WTC11 (cell line): ENCODE results near the gene PCIF1. TPM values are rescaled to one million over a fixed set of nuclear protein-coding genes. Genes with fewer than 3 reads are reported as not detected.

Source experiments
- ATAC-seq: fragments of 200-7000 bp; cut with Tn5 transposase; 2 replicates; pipeline ENCODE4 v1.10.0; 2021; ENCODE audit warnings: mild to moderate bottlenecking, moderate library complexity
- CTCF ChIA-PET: fragments of 300-600 bp; sonication (Branson Sonifier 250); formaldehyde crosslinking; loops from one replicate; lab custom pipeline; 2021; ENCODE audit warnings: antibody characterized with exemption; lab: Charles Lee
- POLR2A ChIA-PET: fragments of 350-600 bp; sonication (Branson Sonifier 250); formaldehyde crosslinking; loops from one replicate; lab custom pipeline; 2021; ENCODE audit warnings: antibody characterized with exemption; lab: Charles Lee
- DNase-seq: peaks from one replicate; pipeline ENCODE4 v3.0.0; 2021; ENCODE audit warnings: low spot score
- H3K27ac Mint-ChIP-seq: 2 replicates; pipeline ENCODE4 v1.8.0; 2021; ENCODE audit warnings: mixed read lengths
- H3K27me3 Mint-ChIP-seq: 2 replicates; pipeline ENCODE4 v1.8.0; 2021; ENCODE audit warnings: low read depth, mild to moderate bottlenecking, moderate library complexity, mixed read lengths
- H3K36me3 Mint-ChIP-seq: 2 replicates; pipeline ENCODE4 v1.8.0; 2021; ENCODE audit warnings: mixed read lengths
- H3K4me1 Mint-ChIP-seq: 2 replicates; pipeline ENCODE4 v1.8.0; 2022; ENCODE audit warnings: mixed read lengths
- H3K4me3 Mint-ChIP-seq: 2 replicates; pipeline ENCODE4 v1.8.0; 2021; ENCODE audit warnings: mild to moderate bottlenecking, moderate library complexity, mixed read lengths
- H3K9me3 Mint-ChIP-seq: 2 replicates; pipeline ENCODE4 v1.8.0; 2021; ENCODE audit warnings: mixed read lengths
- CREB1 ChIP-seq: sonication (generic); formaldehyde crosslinking; IDR thresholded peaks from 2 replicates; pipeline ENCODE4 v1.8.0; 2023; ENCODE audit warnings: mild to moderate bottlenecking, missing genetic modification reagents
- GTF2I ChIP-seq: fragments of 250-450 bp; sonication (Bioruptor Pico); conservative IDR thresholded peaks from 2 replicates; pipeline ENCODE4 v1.4.0; 2021; ENCODE audit warnings: mild to moderate bottlenecking
- IRF2 ChIP-seq: sonication (generic); formaldehyde crosslinking; IDR thresholded peaks from 2 replicates; pipeline ENCODE4 v1.8.0; 2022; ENCODE audit warnings: low read depth, missing genetic modification reagents, borderline replicate concordance
- JUN ChIP-seq: sonication (generic); formaldehyde crosslinking; IDR thresholded peaks from 2 replicates; pipeline ENCODE4 v1.8.0; 2023; ENCODE audit warnings: mild to moderate bottlenecking, missing genetic modification reagents
- MYBL2 ChIP-seq: sonication (generic); formaldehyde crosslinking; IDR thresholded peaks from 2 replicates; pipeline ENCODE4 v1.8.1; 2023; ENCODE audit warnings: mild to moderate bottlenecking, moderate library complexity, missing genetic modification reagents
- NFE2L1 ChIP-seq: sonication (generic); formaldehyde crosslinking; IDR thresholded peaks from 2 replicates; pipeline ENCODE4 v1.8.1; 2023; ENCODE audit warnings: missing genetic modification reagents
- NFYB ChIP-seq: sonication (generic); formaldehyde crosslinking; conservative IDR thresholded peaks from 2 replicates; pipeline ENCODE4 v1.8.0; 2022; ENCODE audit warnings: low read depth, missing genetic modification reagents
- RELA ChIP-seq: sonication (generic); formaldehyde crosslinking; IDR thresholded peaks from 2 replicates; pipeline ENCODE4 v1.8.1; 2022; ENCODE audit warnings: missing genetic modification reagents, mild to moderate bottlenecking, borderline replicate concordance
- RORB ChIP-seq: fragments of 250-450 bp; sonication (Bioruptor Pico); IDR thresholded peaks from 2 replicates; pipeline ENCODE4 v1.9.0; 2021; ENCODE audit warnings: mild to moderate bottlenecking
- SOX15 ChIP-seq: fragments of 250-450 bp; sonication (Bioruptor Pico); IDR thresholded peaks from 2 replicates; pipeline ENCODE4 v1.9.0; 2021; ENCODE audit warnings: mild to moderate bottlenecking
- SP1 ChIP-seq: sonication (generic); formaldehyde crosslinking; conservative IDR thresholded peaks from 2 replicates; pipeline ENCODE4 v1.8.1; 2022; ENCODE audit warnings: missing genetic modification reagents
- ZNF317 ChIP-seq: sonication (generic); formaldehyde crosslinking; IDR thresholded peaks from 2 replicates; pipeline ENCODE4 v1.8.1; 2023; ENCODE audit warnings: low read depth, mild to moderate bottlenecking, moderate library complexity, missing genetic modification reagents, borderline replicate concordance
- ZNF396 ChIP-seq: fragments of 250-450 bp; sonication (Bioruptor Pico); IDR thresholded peaks from 2 replicates; pipeline ENCODE4 v1.8.0; 2021; ENCODE audit warnings: mild to moderate bottlenecking, moderate library complexity, borderline replicate concordance
- total RNA-seq: library from RNA; stranded (reverse); gene quantifications from 3 replicates; pipeline ENCODE4 v1.2.3, GENCODE V29; 2021
- TF ChIP-seq, protein P1 (sequence below): sonication (generic); formaldehyde crosslinking; IDR thresholded peaks from 2 replicates; pipeline ENCODE4 v1.8.0; 2022; ENCODE audit warnings: mild to moderate bottlenecking, missing genetic modification reagents
- TF ChIP-seq, protein P2 (sequence below): fragments of 250-450 bp; sonication (Bioruptor Pico); IDR thresholded peaks from 2 replicates; pipeline ENCODE4 v1.9.0; 2021; ENCODE audit warnings: mild to moderate bottlenecking, borderline replicate concordance
- TF ChIP-seq, protein P3 (sequence below): sonication (generic); formaldehyde crosslinking; IDR thresholded peaks from 2 replicates; pipeline ENCODE4 v1.8.1; 2022; ENCODE audit warnings: mild to moderate bottlenecking, moderate library complexity, missing genetic modification reagents
- TF ChIP-seq, protein P4 (sequence below): sonication (generic); formaldehyde crosslinking; conservative IDR thresholded peaks from 2 replicates; pipeline ENCODE4 v1.8.1; 2022; ENCODE audit warnings: mild to moderate bottlenecking, missing genetic modification reagents
- TF ChIP-seq, protein P5 (sequence below): sonication (generic); formaldehyde crosslinking; IDR thresholded peaks from 2 replicates; pipeline ENCODE4 v1.8.1; 2022; ENCODE audit warnings: mild to moderate bottlenecking, missing genetic modification reagents, moderate library complexity, borderline replicate concordance
- TF ChIP-seq, protein P6 (sequence below): fragments of 250-450 bp; sonication (Bioruptor Pico); IDR thresholded peaks from 2 replicates; pipeline ENCODE4 v1.8.0; 2021; ENCODE audit warnings: mild to moderate bottlenecking

PCIF1 gene
- total RNA-seq, 1 experiment from 2014 or later = 42.2 TPM

DNA sequence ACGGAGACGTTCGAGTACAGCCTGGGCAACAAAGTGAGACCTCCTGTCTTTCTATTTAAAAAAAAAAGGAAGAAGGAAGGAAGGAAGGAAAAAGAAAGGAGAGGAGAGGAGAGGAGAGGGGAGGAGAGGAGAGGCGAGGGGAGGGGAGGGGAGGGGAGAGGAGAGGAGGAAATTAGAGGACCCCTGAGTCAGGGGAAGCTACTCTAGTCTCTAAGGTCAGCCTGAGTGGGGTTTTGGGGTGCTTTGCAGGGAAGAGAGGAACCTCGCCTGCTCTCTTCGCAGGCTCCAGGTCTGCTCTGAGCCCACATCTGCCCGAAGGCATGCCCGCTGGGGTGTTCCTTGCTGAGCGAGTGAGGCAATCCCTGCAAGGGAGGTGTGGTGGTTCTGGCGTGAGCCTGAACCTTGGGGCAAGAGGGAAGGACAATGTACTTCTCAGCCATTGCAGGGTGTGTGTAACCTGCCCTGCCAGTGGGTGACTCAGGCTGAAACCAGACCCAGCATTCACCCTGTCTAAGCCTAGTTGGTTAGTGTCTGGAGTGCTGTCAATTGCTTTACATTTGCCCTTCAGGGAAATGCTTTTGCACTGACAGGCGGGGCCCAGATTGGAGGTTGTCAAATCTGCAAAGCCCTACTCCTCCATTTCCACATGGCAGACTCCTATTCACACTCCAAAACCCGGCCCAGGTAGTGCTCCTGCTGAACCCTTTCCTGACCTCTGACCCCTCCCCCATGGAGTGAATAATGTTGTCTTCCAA lies 58.9 kb downstream of the PCIF1 start:
- CTCF ChIA-PET = interaction anchor here (1.2 to 9.6 kb wide), 2 partner anchors 19 to 30 kb away, joined by 3 to 235 read pairs; no protein-coding TSS in a partner anchor
- Mint-ChIP-seq H3K36me3 (no peaks in the 10 kb centered on the region), H3K27me3 (no peaks in the 10 kb centered on the region; the same call in 1 of the 2 replicates), H3K9me3 (no peaks in the 10 kb centered on the region), H3K4me1 (peaks cover 35% of the 10 kb centered on the region), H3K4me3 (no peak overlapping the region), H3K27ac (0 out of 2 replicates have a peak overlapping the region, but pooled peaks have one; percentile 50)
- DNase-seq = no peak
- TF ChIP-seq GTF2I = no peak
- TF ChIP-seq, protein P1, sequence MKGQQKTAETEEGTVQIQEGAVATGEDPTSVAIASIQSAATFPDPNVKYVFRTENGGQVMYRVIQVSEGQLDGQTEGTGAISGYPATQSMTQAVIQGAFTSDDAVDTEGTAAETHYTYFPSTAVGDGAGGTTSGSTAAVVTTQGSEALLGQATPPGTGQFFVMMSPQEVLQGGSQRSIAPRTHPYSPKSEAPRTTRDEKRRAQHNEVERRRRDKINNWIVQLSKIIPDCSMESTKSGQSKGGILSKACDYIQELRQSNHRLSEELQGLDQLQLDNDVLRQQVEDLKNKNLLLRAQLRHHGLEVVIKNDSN (CRISPR knock-in tag) = no peak
- TF ChIP-seq NFE2L1 = no peak
- no peak for TF ChIP-seq ZNF317 (CRISPR knock-in tag)
- no peak for TF ChIP-seq MYBL2 (CRISPR knock-in tag)
- no peak for TF ChIP-seq SP1 (CRISPR knock-in tag)
- TF ChIP-seq JUN (CRISPR knock-in tag) = no peak
- TF ChIP-seq NFYB (CRISPR knock-in tag) = no peak
- TF ChIP-seq, protein P2, sequence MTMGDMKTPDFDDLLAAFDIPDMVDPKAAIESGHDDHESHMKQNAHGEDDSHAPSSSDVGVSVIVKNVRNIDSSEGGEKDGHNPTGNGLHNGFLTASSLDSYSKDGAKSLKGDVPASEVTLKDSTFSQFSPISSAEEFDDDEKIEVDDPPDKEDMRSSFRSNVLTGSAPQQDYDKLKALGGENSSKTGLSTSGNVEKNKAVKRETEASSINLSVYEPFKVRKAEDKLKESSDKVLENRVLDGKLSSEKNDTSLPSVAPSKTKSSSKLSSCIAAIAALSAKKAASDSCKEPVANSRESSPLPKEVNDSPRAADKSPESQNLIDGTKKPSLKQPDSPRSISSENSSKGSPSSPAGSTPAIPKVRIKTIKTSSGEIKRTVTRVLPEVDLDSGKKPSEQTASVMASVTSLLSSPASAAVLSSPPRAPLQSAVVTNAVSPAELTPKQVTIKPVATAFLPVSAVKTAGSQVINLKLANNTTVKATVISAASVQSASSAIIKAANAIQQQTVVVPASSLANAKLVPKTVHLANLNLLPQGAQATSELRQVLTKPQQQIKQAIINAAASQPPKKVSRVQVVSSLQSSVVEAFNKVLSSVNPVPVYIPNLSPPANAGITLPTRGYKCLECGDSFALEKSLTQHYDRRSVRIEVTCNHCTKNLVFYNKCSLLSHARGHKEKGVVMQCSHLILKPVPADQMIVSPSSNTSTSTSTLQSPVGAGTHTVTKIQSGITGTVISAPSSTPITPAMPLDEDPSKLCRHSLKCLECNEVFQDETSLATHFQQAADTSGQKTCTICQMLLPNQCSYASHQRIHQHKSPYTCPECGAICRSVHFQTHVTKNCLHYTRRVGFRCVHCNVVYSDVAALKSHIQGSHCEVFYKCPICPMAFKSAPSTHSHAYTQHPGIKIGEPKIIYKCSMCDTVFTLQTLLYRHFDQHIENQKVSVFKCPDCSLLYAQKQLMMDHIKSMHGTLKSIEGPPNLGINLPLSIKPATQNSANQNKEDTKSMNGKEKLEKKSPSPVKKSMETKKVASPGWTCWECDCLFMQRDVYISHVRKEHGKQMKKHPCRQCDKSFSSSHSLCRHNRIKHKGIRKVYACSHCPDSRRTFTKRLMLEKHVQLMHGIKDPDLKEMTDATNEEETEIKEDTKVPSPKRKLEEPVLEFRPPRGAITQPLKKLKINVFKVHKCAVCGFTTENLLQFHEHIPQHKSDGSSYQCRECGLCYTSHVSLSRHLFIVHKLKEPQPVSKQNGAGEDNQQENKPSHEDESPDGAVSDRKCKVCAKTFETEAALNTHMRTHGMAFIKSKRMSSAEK = no peak
- no peak for TF ChIP-seq ZNF396 (CRISPR knock-in tag)
- TF ChIP-seq, protein P3, sequence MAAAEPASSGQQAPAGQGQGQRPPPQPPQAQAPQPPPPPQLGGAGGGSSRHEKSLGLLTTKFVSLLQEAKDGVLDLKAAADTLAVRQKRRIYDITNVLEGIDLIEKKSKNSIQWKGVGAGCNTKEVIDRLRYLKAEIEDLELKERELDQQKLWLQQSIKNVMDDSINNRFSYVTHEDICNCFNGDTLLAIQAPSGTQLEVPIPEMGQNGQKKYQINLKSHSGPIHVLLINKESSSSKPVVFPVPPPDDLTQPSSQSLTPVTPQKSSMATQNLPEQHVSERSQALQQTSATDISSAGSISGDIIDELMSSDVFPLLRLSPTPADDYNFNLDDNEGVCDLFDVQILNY (CRISPR knock-in tag) = no peak
- no peak for TF ChIP-seq RELA (CRISPR knock-in tag)
- no peak for TF ChIP-seq IRF2 (CRISPR knock-in tag)
- no peak for TF ChIP-seq RORB (CRISPR knock-in tag)
- TF ChIP-seq SOX15 (CRISPR knock-in tag) = no peak
- TF ChIP-seq, protein P4, sequence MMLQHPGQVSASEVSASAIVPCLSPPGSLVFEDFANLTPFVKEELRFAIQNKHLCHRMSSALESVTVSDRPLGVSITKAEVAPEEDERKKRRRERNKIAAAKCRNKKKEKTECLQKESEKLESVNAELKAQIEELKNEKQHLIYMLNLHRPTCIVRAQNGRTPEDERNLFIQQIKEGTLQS (CRISPR knock-in tag) = no peak
- TF ChIP-seq, protein P5, sequence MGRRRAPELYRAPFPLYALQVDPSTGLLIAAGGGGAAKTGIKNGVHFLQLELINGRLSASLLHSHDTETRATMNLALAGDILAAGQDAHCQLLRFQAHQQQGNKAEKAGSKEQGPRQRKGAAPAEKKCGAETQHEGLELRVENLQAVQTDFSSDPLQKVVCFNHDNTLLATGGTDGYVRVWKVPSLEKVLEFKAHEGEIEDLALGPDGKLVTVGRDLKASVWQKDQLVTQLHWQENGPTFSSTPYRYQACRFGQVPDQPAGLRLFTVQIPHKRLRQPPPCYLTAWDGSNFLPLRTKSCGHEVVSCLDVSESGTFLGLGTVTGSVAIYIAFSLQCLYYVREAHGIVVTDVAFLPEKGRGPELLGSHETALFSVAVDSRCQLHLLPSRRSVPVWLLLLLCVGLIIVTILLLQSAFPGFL (CRISPR knock-in tag) = no peak
- TF ChIP-seq CREB1 (CRISPR knock-in tag) = no peak
- TF ChIP-seq, protein P6, sequence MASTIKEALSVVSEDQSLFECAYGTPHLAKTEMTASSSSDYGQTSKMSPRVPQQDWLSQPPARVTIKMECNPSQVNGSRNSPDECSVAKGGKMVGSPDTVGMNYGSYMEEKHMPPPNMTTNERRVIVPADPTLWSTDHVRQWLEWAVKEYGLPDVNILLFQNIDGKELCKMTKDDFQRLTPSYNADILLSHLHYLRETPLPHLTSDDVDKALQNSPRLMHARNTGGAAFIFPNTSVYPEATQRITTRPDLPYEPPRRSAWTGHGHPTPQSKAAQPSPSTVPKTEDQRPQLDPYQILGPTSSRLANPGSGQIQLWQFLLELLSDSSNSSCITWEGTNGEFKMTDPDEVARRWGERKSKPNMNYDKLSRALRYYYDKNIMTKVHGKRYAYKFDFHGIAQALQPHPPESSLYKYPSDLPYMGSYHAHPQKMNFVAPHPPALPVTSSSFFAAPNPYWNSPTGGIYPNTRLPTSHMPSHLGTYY = no peak
- POLR2A ChIA-PET = no interaction called here
- peak; percentile 81 for ATAC-seq
